ENCODE results near the gene CALCOCO2.

The CALCOCO2 gene

DNA sequence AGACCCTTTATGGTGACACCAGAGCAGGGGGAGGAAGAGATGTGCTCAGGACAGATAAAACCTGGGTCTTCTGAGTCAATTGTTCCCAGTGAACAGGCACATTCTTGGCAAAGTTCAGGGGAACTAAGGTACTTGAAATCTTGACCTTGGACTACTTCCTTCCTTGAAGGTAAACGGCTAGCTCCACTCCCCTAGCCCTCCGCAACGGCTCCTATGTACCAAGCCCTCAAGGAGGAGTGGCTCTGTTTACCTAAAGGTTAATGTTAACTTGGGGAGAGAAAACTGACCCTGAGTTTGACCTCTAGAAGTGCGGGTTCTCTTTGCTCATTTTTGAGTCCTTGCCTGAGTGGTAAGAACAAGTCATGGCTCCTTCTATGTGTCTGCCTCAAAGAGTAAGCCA, 21.7 kb upstream of the CALCOCO2 start:
- no peaks in the 10 kb centered on the region for H3K4me1 ChIP-seq (ENCODE audit: control insufficient read depth, low read length)
- no peaks in the 10 kb centered on the region for H4K20me1 ChIP-seq (ENCODE audit: control insufficient read depth, insufficient read depth, low read depth, low read length)
- H3K27me3 ChIP-seq (ENCODE audit: control insufficient read depth, low read length), result peaks cover 15% of the 10 kb centered on the region
- H3K36me3 ChIP-seq (ENCODE audit: control insufficient read depth, low read length), result no peaks in the 10 kb centered on the region
- H3K4me2 ChIP-seq (ENCODE audit: low read length), result no peak overlapping the region
- H3F3A ChIP-seq (ENCODE audit: control insufficient read depth, insufficient read depth), result no peaks in the 10 kb centered on the region
- no peak overlapping the region for H3K4me3 ChIP-seq (ENCODE audit: low read length)
- no peaks in the 10 kb centered on the region for H3K9me2 ChIP-seq (replicated peaks; ENCODE audit: control insufficient read depth, low read length)
- TF ChIP-seq EZH2phosphoT487 (IDR thresholded peaks at IDR 0.05; ENCODE audit: borderline replicate concordance, low read length) (no peak), CTCF (IDR thresholded peaks at IDR 0.05; ENCODE audit: low read depth, low read length, poor library complexity, severe bottlenecking) (no peak)
- no peak overlapping the region for H3K27ac ChIP-seq (ENCODE audit: low read depth, low read length)
- H3K79me2 ChIP-seq (ENCODE audit: control insufficient read depth, low read length), result no peaks in the 10 kb centered on the region
- H3K9me3 ChIP-seq (ENCODE audit: control insufficient read depth, insufficient read depth, low read length), result no peaks in the 10 kb centered on the region

- Histone ChIP-seq H3F3A (ENCODE audit: control insufficient read depth, insufficient read depth) (no peaks in the 10 kb centered on the region), H3K79me2 (ENCODE audit: control insufficient read depth, low read length) (no peaks in the 10 kb centered on the region), H4K20me1 (ENCODE audit: control insufficient read depth, insufficient read depth, low read depth, low read length) (no peaks in the 10 kb centered on the region), H3K36me3 (ENCODE audit: control insufficient read depth, low read length) (no peaks in the 10 kb centered on the region), H3K9me2 (replicated peaks; ENCODE audit: control insufficient read depth, low read length) (no peaks in the 10 kb centered on the region), H3K4me1 (ENCODE audit: control insufficient read depth, low read length) (peaks cover 3% of the 10 kb centered on the region; the same call in 1 of the 2 replicates), H3K9me3 (ENCODE audit: control insufficient read depth, insufficient read depth, low read length) (no peaks in the 10 kb centered on the region), H3K4me2 (ENCODE audit: low read length) (no peak overlapping the region), H3K4me3 (ENCODE audit: low read length) (no peak overlapping the region), H3K27ac (ENCODE audit: low read depth, low read length) (no peak overlapping the region), H3K27me3 (ENCODE audit: control insufficient read depth, low read length) (peaks cover 37% of the 10 kb centered on the region)
- no peak for TF ChIP-seq CTCF (IDR thresholded peaks at IDR 0.05; ENCODE audit: low read depth, low read length, poor library complexity, severe bottlenecking)
- no peak for TF ChIP-seq EZH2phosphoT487 (IDR thresholded peaks at IDR 0.05; ENCODE audit: borderline replicate concordance, low read length)
Observed at GRCh38 chr17:48812001-48812400, 18.8 kb upstream of the CALCOCO2 start.

DNA sequence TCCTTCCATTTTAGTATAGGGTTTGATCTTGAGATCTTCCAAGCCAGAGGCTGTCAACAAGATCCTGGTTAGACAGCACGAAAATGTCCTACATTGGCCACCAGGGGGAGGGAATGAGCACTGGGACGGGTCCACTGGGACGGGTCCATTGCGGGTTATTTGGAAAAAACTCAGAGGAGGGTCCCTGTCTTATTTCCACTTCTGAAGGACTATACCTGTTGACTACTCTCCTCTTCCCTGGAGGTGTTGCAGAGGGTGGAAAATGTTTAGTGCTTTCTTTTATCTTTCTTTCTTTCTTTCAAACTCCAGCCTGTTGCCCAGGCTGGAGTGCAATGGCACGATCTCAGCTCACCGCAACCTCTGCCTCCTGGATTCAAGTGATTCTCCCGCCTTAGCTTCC, 16.3 kb upstream of the CALCOCO2 start:
- H3K9me3 ChIP-seq (ENCODE audit: control insufficient read depth, insufficient read depth, low read length), result no peaks in the 10 kb centered on the region
- peak; percentile 79 for TF ChIP-seq CTCF (IDR thresholded peaks at IDR 0.05; ENCODE audit: low read depth, low read length, poor library complexity, severe bottlenecking)
- no peak for TF ChIP-seq EZH2phosphoT487 (IDR thresholded peaks at IDR 0.05; ENCODE audit: borderline replicate concordance, low read length)
- no peaks in the 10 kb centered on the region for H4K20me1 ChIP-seq (ENCODE audit: control insufficient read depth, insufficient read depth, low read depth, low read length)
- no peaks in the 10 kb centered on the region for H3F3A ChIP-seq (ENCODE audit: control insufficient read depth, insufficient read depth)
- H3K4me1 ChIP-seq (ENCODE audit: control insufficient read depth, low read length), result peaks cover 8% of the 10 kb centered on the region
- no peak overlapping the region for H3K4me2 ChIP-seq (ENCODE audit: low read length)
- H3K4me3 ChIP-seq (ENCODE audit: low read length), result no peak overlapping the region
- no peaks in the 10 kb centered on the region for H3K79me2 ChIP-seq (ENCODE audit: control insufficient read depth, low read length)
- H3K36me3 ChIP-seq (ENCODE audit: control insufficient read depth, low read length), result no peaks in the 10 kb centered on the region
- peaks cover 52% of the 10 kb centered on the region for H3K27me3 ChIP-seq (ENCODE audit: control insufficient read depth, low read length)
- no peaks in the 10 kb centered on the region for H3K9me2 ChIP-seq (replicated peaks; ENCODE audit: control insufficient read depth, low read length)
- H3K27ac ChIP-seq (ENCODE audit: low read depth, low read length), result no peak overlapping the region

DNA sequence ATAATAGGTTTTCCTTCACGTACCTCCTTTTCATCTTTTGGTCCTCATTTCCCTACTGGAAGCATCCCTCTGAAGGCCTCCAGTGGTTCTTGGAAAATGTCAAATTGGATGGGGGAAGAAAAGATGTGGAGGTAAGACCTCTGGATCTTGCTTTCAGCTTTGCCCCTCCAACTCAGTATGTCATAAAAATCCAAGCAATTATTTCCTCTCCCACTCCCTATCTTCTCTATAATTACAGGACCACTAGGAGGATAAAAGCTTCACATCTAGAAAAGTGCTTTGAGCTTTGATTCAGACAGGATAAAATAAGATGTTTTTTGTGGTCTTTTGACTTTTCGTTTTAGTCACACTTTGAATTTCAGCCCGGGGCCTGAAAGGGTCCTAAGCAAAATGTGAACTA, 15.5 kb upstream of the CALCOCO2 start:
- no peak overlapping the region for H3K27ac ChIP-seq (ENCODE audit: low read depth, low read length)
- no peaks in the 10 kb centered on the region for H3F3A ChIP-seq (ENCODE audit: control insufficient read depth, insufficient read depth)
- peaks cover 8% of the 10 kb centered on the region for H3K4me1 ChIP-seq (ENCODE audit: control insufficient read depth, low read length)
- H3K79me2 ChIP-seq (ENCODE audit: control insufficient read depth, low read length), result no peaks in the 10 kb centered on the region
- H3K4me2 ChIP-seq (ENCODE audit: low read length), result no peak overlapping the region
- peaks cover 50% of the 10 kb centered on the region for H3K27me3 ChIP-seq (ENCODE audit: control insufficient read depth, low read length)
- no peaks in the 10 kb centered on the region for H3K36me3 ChIP-seq (ENCODE audit: control insufficient read depth, low read length)
- TF ChIP-seq EZH2phosphoT487 (IDR thresholded peaks at IDR 0.05; ENCODE audit: borderline replicate concordance, low read length) (no peak), CTCF (IDR thresholded peaks at IDR 0.05; ENCODE audit: low read depth, low read length, poor library complexity, severe bottlenecking) (no peak)
- no peaks in the 10 kb centered on the region for H4K20me1 ChIP-seq (ENCODE audit: control insufficient read depth, insufficient read depth, low read depth, low read length)
- H3K4me3 ChIP-seq (ENCODE audit: low read length), result no peak overlapping the region
- H3K9me3 ChIP-seq (ENCODE audit: control insufficient read depth, insufficient read depth, low read length), result no peaks in the 10 kb centered on the region
- H3K9me2 ChIP-seq (replicated peaks; ENCODE audit: control insufficient read depth, low read length), result no peaks in the 10 kb centered on the region
